DMS114 treated with DMSO at 0.1 percent for 48 hours (cell line): ENCODE data around the gene FGF14.
"Not testable (repeated sequence)": the region's sequence is repeated elsewhere in the genome, so short reads cannot be mapped to it uniquely, and the experiment has no call there.

Experiments
- DNase-seq: peaks from one replicate; lab custom pipeline; 2025; ENCODE audit not compliant: unreplicated experiment; lab: John Stamatoyannopoulos, UW

The FGF14 gene

DNA sequence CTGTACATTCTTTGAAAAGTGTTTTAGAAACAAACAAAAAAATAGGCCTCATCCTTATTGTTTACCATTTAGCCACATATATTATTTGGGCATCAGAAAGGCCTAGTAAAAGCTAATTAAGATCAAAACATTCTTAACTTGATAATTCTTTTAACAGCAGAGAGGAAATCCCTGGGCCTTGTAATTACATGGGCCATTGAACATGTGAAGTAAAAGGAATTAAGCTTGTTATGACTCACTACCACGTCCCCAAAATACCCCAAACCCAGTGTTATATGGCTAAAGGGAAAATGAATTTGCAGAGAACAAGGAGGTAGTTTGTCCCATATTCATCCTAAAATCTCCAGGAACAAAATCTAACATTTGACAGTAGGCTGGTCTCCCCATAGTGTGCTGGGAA, 509.6 kb downstream of the FGF14 start:
- DNase-seq = no peak

DNA sequence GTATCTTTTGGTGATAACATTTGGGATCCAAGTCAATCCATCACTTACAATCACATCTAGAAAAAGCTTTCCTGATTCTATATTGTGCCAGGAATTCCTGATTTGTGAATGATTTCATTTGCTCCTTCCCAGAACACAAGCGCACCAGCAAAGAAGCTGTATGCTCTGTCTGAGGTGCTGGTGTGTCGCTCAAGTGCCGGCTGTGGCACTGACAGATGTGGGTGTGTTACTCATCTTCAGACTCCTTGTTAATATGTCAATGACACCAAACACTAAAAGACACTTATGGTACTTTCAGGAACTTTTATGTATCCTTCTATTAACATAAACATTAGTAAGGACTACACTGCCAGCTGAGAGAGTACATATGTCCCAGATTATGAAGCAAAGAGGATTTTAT, 520.3 kb downstream of the FGF14 start:
- no peak for DNase-seq

DNA sequence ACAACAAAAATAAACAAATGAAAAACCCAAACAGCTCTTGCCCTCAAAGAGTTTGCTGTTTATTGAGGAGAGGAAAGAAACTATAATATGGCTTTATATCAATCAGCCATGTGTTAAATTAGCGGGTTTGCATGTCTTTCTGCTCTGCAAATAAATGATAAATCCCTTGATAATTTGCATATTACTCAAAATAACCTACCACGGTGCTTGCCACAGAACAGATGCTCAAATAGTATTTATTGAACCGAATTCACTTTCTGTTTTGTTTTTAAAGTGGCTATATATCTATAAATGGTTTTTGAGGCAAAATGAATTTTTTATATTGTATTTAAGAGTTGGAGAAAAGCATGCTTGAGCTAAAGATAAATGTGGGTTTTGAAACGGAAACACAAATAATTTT, 521.3 kb downstream of the FGF14 start:
- no peak for DNase-seq

DNA sequence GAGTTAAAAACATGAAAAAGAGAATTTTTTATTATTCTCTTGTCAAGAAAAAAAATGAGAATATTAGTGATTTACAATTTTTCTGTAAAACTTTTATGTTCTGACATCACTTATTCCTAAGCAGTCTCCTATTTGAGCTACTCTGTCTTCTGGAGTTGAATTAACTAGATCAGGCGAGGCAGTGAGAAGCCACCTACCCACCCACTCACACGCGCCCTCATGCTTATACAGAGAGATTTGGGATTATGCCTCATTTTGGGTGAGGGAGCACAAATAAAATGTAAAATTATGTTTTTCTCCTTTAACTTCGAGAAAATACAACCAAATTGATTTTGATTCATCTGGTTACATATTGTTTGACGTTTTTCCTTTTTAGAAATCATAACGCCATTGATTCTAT, 524.9 kb downstream of the FGF14 start:
- no peak for DNase-seq

DNA sequence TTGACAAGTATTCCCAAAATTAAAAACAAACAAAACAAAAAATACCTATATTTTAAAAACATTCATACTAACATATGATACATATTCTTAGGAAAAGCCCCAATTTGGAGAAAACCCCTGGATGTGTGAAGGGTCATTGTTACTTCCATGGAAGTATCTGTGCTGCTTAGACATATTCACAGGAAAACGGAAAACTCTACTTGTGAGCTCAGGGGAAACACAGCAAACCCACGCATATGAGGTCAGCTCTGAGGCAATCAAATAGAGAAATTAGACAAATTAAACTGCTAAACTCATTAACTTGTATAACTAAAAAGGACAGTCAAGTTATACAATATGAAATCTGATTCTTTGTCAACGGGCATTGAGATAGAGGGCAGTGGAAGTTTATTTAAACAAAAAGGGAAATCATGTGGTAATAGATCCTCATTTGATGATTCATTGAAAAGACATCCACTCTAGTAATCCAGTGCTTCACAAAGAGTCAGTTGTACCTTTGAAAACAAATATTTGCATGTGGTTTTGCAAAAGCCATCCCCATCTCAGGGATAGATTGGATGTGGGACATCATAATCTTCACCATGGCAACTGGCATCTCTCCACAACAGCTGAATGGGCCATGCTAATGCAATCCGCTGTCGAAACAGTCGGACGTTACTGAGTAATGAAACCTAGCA, 526.0 kb downstream of the FGF14 start:
- no peak for DNase-seq

DNA sequence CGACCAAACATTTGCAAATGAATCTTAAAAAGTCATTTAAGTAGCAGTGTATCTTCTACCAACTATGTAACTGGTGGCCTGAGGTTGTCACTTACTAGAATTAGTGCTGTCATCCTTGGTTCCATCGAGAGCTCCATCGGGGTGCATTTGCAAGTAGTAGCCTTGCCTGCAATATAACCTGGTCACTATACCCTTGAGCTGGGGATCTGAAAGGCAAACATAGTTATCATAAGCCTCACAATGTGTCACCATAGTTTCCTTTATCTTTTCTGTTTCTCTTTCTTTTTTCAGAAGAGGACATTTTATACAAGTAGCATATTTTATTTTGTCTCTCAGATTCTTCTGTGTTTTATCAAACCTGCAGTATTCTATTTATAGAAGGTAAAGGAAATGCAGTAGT, 526.8 kb downstream of the FGF14 start:
- DNase-seq = no peak

DNA sequence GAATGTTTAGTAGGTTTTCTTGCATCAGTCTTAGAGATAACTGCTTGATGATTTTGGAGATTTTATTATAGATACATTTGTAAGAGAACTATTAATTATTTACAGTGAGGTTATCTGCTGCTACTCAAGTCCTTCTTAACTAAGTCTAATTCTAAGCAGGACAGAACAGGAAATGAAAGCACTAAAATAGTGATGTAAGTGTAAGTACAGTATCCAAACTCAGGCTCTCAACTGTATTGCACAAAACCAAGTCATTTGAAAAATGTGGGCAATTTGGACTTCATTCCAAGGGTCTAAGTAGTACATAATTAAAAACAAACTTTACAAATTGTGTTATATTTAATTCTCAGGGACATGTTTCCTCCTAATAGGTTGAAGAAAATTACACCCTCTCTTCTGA, 532.3 kb downstream of the FGF14 start:
- no peak for DNase-seq

DNA sequence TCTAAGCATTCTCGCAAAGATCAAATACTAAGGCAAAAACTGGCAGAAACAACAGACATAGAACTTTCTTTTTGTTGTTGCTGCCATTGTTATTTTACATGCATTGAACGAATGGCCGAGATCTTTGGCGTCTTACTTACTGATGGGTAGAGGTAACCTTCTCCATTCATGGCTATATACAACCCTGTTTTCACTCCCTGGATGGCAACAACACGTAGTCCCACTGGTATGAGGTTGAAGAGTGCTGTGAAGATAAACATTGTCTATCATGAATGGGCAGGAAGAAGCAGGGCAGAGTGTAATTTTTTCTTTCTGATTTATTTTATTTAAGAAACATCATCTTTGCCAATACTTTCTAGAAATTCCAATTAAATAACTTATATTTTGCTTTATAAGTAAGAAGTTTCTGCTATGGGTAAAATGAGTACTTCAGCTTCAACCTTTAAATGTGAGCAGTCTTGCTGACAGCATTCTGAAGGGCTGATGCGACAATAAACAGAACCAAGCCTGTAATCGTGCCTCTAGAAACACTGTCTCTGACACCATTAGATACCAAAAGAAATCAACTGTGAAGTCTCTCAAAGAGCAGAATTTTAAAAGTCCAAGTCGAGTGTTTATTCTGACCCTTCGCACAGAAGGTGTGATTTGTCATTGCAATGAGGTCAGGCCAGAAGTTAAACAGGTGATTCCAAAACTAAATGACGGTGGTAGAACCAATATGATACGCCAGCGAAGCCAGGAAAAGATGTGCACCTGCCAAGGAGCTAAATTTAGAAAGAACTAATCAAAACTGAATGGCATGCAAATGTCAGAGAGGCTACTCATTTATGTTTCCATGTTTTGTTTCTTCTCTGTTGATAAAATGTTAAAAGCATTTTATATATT, 533.0 kb downstream of the FGF14 start:
- no peak for DNase-seq

DNA sequence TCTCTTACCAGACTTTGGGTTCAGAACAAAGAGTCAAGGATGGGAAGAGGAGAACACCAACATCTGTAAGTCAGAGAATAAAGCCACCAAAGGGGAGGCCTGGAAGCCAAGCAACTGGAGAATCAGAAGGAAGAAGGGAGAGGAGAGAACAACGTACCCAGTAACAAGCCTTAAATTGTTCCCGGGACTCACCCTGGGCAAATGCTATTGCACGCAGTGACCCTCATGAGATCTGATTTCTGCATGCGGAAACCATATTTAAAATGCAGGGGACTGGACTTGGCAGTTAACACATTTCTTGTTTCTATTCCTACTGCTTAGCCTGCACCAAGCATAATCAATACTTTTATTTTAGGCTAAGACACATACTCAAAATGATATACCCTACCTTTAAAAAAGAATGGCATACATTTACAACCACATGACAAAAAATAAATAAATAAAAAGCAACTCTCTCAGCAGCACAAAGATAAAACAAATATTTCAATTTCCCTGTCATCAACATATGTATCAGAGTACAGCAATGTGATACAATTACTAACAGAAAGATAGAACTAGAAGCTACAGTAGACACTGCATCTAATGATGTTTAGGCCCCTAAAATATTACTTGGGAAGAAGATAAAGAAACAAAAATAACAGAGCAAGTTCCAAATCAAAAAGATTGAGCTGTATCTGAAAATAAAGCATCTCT, 534.8 kb downstream of the FGF14 start:
- DNase-seq = no peak

DNA sequence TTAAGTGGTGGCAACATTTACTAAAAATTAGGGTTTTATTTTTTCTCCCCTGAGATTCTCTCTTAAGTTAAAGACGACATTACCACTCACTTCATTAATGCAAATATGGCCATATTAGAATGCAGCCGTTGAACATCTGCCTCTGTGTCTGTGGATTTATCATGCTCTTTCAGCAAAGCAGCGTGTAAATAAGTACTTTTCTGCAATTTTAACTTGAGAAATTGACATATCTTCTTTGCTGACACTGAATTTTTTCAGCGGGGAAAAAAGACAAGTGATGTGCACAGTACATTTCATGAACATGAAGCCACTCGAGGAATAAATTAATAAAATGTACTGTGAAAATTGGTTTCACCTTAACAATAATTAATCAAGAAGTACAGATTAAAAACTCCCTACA, 543.0 kb downstream of the FGF14 start:
- DNase-seq = no peak

DNA sequence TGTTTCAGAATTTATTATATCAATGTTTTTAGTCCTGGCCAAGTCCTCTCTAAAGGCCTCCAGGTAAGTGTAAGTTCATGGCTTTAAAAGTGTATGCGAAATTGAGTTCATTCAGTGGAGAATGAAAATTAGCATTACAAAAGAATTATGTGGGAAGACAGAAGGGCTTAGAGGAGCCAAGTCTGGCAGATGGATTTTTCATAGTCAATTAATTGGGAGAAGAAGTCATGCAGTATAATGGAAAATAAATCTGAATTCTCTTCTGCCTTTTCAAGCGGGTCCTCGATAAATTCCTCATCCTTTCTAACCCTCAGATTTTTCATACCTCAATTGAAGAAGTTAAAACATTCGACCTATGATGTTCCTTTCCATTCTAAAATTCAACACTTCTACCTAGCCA, 555.1 kb downstream of the FGF14 start:
- no peak for DNase-seq

DNA sequence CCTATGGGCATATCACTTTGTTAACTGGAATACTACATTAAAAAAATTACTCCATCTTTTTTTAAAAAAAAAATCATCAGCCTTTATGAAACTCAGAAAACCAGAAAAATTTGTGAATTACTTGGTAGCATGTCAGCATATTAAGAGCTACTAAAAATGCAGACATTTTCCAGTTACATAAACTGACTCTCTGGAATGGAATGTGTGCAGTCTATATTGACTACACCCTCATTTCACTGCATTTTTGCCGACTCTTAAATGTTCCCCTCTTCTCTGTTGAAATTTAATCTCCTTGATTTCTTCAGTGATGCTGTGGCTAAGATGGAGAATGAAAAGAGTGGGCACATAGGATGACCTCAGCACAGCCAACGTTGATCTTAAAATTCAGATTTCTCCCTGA, 555.6 kb downstream of the FGF14 start:
- no peak for DNase-seq

DNA sequence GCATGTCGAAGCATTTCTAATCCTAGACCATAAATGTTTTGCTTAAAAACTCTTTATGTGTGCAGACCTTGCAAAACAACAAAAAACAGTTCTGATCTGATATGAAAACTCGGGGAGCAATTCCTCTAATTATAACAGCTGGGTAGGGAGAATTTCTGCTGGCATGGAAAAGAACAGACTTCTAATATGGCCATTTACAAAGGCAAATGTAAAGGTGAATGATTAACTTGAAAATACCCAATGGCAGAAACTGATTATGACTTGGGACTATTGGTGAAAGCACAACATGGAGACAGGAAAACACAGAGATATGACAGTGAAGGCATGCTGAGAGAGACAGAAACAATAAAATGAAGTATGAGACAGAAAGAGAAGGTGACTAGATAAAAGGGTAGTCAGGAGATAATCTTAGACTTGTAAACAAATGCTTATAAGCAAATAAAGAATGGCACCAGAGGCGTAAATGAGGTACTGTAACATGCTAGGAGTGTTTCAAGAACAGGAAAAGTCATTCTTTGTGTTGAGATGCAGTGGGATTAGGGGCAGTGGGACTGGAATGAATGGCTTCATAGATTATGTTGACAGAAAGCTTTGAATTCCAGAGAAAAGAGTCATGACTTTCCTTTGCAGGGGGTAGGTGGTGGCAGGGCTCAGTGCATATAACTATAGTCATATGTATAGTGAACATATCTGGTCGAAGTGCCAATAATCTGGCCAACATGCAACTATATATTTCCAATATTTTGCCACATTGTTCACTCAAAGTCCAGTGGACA, 556.4 kb downstream of the FGF14 start:
- no peak for DNase-seq

DNA sequence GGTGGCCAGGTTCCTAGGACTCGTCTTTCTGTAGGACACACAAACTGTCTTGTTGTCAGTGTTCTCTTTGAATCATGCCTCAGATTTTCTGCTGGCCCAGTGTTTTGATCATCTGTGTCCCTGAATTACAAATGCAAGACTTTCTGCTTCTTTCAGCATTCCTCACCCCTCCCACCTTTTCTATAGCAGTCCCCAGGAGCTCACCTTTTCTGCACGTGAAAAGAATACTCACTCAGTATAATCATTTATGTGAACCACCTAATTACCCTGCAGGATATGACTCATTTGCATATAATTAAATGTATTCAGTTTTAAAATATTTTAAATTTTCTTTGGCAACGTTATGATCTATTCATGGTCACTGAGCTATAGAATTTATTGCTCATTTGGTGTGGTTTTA, 560.1 kb downstream of the FGF14 start:
- DNase-seq = no peak

DNA sequence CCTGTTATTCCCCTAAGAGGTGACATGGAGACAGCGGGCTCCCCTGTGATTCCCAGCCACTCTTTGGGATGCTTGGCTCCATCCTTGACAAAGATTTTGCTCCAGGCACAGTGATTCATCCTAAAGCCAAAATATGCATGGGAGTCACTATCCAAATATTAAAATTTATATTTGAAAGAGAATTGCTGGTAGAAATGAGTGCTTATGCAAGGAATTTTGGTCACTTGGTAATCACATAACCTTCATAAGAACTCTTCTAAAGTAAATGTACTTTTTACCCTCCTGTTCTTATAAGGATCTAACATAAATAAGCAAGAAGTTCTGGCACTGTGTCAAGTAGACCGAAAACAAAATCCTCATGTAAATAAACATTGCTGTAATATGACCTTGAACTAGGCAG, 563.5 kb downstream of the FGF14 start:
- no peak for DNase-seq

DNA sequence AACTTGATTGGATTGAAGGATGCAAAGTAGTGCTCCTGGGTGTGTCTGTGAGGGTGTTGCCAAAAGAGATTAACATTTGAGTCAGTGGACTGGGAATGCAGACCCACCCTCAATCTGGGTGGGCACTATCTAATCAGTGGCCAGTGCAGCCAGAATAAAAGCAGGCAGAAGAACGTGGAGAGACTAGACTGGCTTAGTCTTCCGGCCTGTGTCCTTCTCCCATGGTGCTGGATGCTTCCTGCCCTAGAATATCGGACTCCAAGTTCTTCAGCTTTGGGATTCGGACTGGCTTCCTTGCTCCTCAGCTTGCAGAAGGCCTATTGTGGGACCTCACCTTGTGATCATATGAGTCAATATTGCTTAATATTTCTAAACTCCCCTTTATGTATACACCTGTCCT, 564.1 kb downstream of the FGF14 start:
- not testable (repeated sequence) for DNase-seq

DNA sequence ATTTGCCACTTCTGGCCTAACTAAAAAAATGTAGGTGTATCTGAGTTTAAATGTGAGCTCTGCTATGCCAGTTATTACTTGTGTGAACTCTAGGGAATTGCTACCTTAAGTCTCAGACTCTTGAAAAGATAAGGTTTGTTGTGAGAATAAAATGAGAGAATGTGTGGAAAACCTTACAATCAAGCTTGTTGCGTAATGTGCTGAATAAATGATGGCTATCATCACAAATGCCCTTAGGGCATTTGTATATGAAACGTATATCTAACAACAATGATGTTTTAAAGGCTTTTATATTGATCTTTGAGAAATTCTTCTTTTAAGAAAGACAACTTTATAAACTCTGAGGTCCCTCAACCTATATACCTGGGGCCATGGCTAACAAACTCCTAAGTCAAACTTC, 564.6 kb downstream of the FGF14 start:
- no peak for DNase-seq

DNA sequence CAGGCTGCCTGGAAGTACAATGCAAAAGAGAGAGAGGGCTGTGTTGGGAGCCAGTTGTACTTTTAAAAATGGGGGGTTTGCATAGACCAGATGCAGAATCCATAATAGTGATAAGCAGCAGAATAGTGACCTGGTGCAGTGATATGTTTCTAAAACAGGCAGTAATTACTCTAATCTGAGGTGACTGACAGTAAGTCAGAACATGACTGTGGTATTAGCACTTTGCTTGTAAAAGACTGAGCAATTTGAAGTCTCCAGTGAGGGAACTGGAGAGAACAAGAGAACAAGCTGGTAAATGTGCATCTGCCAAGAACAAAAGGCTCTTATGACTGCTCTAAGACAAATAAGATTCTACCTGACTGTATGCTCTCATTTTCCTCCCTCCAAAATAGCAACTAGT, 565.9 kb downstream of the FGF14 start:
- DNase-seq = no peak

DNA sequence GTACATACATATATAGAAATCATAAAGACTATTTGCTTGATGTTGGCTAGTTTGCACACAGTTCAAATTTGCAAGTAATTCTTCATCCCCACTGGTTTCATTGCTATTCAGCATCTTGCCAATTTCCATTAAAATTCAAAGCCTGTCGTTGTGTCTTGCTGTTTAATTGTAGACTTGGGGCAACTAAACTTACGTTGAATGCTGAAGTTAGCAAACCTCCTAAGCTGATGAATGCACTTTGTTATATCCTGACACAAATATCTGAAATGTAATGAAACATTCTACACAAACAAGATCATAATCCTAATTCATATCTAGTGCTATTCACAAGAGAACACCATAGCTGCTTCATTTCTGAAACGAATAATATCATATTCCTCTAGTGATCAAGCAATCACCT, 568.2 kb downstream of the FGF14 start:
- no peak for DNase-seq

DNA sequence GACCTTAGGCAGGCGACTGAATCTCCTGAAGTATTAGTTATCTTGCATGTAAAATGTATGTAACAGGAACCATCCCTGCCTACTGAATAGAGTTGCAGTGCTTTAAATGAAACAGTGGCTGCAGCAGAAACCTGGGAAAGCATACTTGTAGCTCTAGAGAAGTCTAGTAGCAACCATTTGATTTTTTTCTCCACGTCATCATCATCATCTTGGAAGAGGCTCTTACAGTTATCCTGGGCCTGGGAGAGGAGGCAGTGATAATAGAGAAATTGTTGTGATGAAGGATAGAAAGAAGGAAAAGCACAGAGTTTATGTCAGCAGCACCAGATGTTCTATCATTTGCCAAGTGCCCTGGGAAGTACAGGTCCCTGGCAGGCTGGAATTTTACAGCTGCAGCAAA, 571.8 kb downstream of the FGF14 start:
- no peak for DNase-seq

DNA sequence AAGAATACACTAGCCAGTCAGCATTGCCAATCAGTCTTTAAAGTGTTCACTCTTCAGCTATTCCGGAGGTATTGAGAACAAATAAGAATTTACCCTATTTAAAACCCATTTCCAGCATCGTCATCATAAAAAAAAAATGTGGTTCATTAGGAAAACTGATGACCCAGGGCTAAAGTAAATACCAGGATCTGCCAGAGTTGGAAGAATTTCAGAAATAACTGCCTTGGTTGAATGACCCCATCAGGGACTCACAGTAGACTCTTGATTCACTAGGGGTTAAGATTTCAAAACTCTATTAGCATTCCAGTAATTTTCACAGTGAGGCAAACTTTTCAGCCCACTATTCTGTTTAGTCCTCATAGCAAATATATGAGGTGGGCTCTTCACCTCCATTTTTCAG, 572.4 kb downstream of the FGF14 start:
- DNase-seq = no peak
